Measurements from ENCODE around the gene OXSM.

Gene OXSM

GRCh38 chr3:25789596-25790556 is at the start of gene OXSM:
Gene OXSM (plus strand): TSS chr3:25790090. CDS start chr3:25791021, 931 bp downstream.
- peaks cover 42% of the 10 kb centered on the region for H3K4me1 Mint-ChIP-seq (ENCODE audit: low read depth)
- H3K36me3 Mint-ChIP-seq (ENCODE audit: low read depth): peaks cover 18% of the 10 kb centered on the region
- peak within 1 kb of the TSS; percentile 97 for H3K27ac Mint-ChIP-seq
- H3K4me3 Mint-ChIP-seq: peak within 1 kb of the TSS; percentile 95
- no peaks in the 10 kb centered on the region for H3K27me3 Mint-ChIP-seq (ENCODE audit: low read depth)
- H3K9me3 Mint-ChIP-seq: no peaks in the 10 kb centered on the region

GRCh38 chr3:25744470-25744869 is 45.4 kb upstream of the OXSM start:
- H3K27ac Mint-ChIP-seq: no peak overlapping the region
- H3K36me3 Mint-ChIP-seq (ENCODE audit: low read depth): peaks cover 40% of the 10 kb centered on the region
- peaks cover 2% of the 10 kb centered on the region for H3K4me1 Mint-ChIP-seq (ENCODE audit: low read depth)

GRCh38 chr3:25747033-25747432 is 42.9 kb upstream of the OXSM start:
- H3K9me3 Mint-ChIP-seq: no peaks in the 10 kb centered on the region
- peaks cover 4% of the 10 kb centered on the region for H3K4me1 Mint-ChIP-seq (ENCODE audit: low read depth)
- no peak overlapping the region for H3K4me3 Mint-ChIP-seq
- H3K27ac Mint-ChIP-seq: no peak overlapping the region
- H3K36me3 Mint-ChIP-seq (ENCODE audit: low read depth): peaks cover 54% of the 10 kb centered on the region
- H3K27me3 Mint-ChIP-seq (ENCODE audit: low read depth): no peaks in the 10 kb centered on the region

More at GRCh38 chr3:25744470-25744869, 45.4 kb upstream of the OXSM start:
- H3K27me3 Mint-ChIP-seq (ENCODE audit: low read depth): no peaks in the 10 kb centered on the region
- H3K9me3 Mint-ChIP-seq: no peaks in the 10 kb centered on the region
- H3K4me3 Mint-ChIP-seq: no peak overlapping the region

GRCh38 chr3:25748189-25748588 is 41.7 kb upstream of the OXSM start:
- H3K27ac Mint-ChIP-seq: no peak overlapping the region
- no peak overlapping the region for H3K4me3 Mint-ChIP-seq
- H3K9me3 Mint-ChIP-seq: no peaks in the 10 kb centered on the region
- H3K27me3 Mint-ChIP-seq (ENCODE audit: low read depth): no peaks in the 10 kb centered on the region
- H3K4me1 Mint-ChIP-seq (ENCODE audit: low read depth): peaks cover 4% of the 10 kb centered on the region
- H3K36me3 Mint-ChIP-seq (ENCODE audit: low read depth): peaks cover 54% of the 10 kb centered on the region

GRCh38 chr3:25749031-25749581 is 40.8 kb upstream of the OXSM start:
- no peak overlapping the region for H3K4me3 Mint-ChIP-seq
- H3K27me3 Mint-ChIP-seq (ENCODE audit: low read depth): no peaks in the 10 kb centered on the region
- H3K4me1 Mint-ChIP-seq (ENCODE audit: low read depth): peaks cover 4% of the 10 kb centered on the region
- H3K9me3 Mint-ChIP-seq: no peaks in the 10 kb centered on the region
- H3K36me3 Mint-ChIP-seq (ENCODE audit: low read depth): peaks cover 47% of the 10 kb centered on the region
- H3K27ac Mint-ChIP-seq: no peak overlapping the region

- Mint-ChIP-seq H3K27me3 (ENCODE audit: low read depth) (no peaks in the 10 kb centered on the region), H3K27ac (no peak overlapping the region), H3K4me3 (no peak overlapping the region), H3K4me1 (ENCODE audit: low read depth) (peaks cover 9% of the 10 kb centered on the region), H3K9me3 (no peaks in the 10 kb centered on the region), H3K36me3 (ENCODE audit: low read depth) (peaks cover 43% of the 10 kb centered on the region)
Observed at GRCh38 chr3:25751048-25751447, 38.8 kb upstream of the OXSM start.

- H3K9me3 Mint-ChIP-seq: no peaks in the 10 kb centered on the region
- H3K36me3 Mint-ChIP-seq (ENCODE audit: low read depth): peaks cover 47% of the 10 kb centered on the region
- H3K4me1 Mint-ChIP-seq (ENCODE audit: low read depth): peaks cover 9% of the 10 kb centered on the region
- no peak overlapping the region for H3K4me3 Mint-ChIP-seq
- H3K27ac Mint-ChIP-seq: no peak overlapping the region
- no peaks in the 10 kb centered on the region for H3K27me3 Mint-ChIP-seq (ENCODE audit: low read depth)
Observed at GRCh38 chr3:25751725-25752124, 38.2 kb upstream of the OXSM start.

- H3K4me1 Mint-ChIP-seq (ENCODE audit: low read depth): peaks cover 5% of the 10 kb centered on the region
- H3K27ac Mint-ChIP-seq: no peak overlapping the region
- peaks cover 39% of the 10 kb centered on the region for H3K36me3 Mint-ChIP-seq (ENCODE audit: low read depth)
- no peak overlapping the region for H3K4me3 Mint-ChIP-seq
- H3K9me3 Mint-ChIP-seq: peaks cover 36% of the 10 kb centered on the region
- H3K27me3 Mint-ChIP-seq (ENCODE audit: low read depth): no peaks in the 10 kb centered on the region
Observed at GRCh38 chr3:25768851-25769250, 21.0 kb upstream of the OXSM start.

- Mint-ChIP-seq H3K36me3 (ENCODE audit: low read depth) (peaks cover 62% of the 10 kb centered on the region), H3K27ac (no peak overlapping the region), H3K9me3 (peaks cover 46% of the 10 kb centered on the region), H3K27me3 (ENCODE audit: low read depth) (no peaks in the 10 kb centered on the region), H3K4me3 (no peak overlapping the region), H3K4me1 (ENCODE audit: low read depth) (peaks cover 11% of the 10 kb centered on the region)
Observed at GRCh38 chr3:25775936-25776335, 14.0 kb upstream of the OXSM start.

GRCh38 chr3:25780618-25781017 is 9.3 kb upstream of the OXSM start:
- H3K4me1 Mint-ChIP-seq (ENCODE audit: low read depth): peaks cover 34% of the 10 kb centered on the region
- no peak overlapping the region for H3K4me3 Mint-ChIP-seq
- peaks cover 35% of the 10 kb centered on the region for H3K36me3 Mint-ChIP-seq (ENCODE audit: low read depth)
- H3K9me3 Mint-ChIP-seq: peaks cover 6% of the 10 kb centered on the region
- H3K27me3 Mint-ChIP-seq (ENCODE audit: low read depth): no peaks in the 10 kb centered on the region
- H3K27ac Mint-ChIP-seq: no peak overlapping the region

- H3K4me3 Mint-ChIP-seq: peak overlapping the region; percentile 87
- peaks cover 34% of the 10 kb centered on the region for H3K4me1 Mint-ChIP-seq (ENCODE audit: low read depth)
- H3K9me3 Mint-ChIP-seq: peaks cover 6% of the 10 kb centered on the region
- no peak overlapping the region for H3K27ac Mint-ChIP-seq
- H3K27me3 Mint-ChIP-seq (ENCODE audit: low read depth): no peaks in the 10 kb centered on the region
- H3K36me3 Mint-ChIP-seq (ENCODE audit: low read depth): peaks cover 30% of the 10 kb centered on the region
Observed at GRCh38 chr3:25781145-25781757, 8.6 kb upstream of the OXSM start.

- peak overlapping the region; percentile 87 for H3K4me3 Mint-ChIP-seq
- H3K27me3 Mint-ChIP-seq (ENCODE audit: low read depth): no peaks in the 10 kb centered on the region
- H3K36me3 Mint-ChIP-seq (ENCODE audit: low read depth): peaks cover 23% of the 10 kb centered on the region
- no peaks in the 10 kb centered on the region for H3K9me3 Mint-ChIP-seq
- H3K27ac Mint-ChIP-seq: peak overlapping the region; percentile 88
- H3K4me1 Mint-ChIP-seq (ENCODE audit: low read depth): peaks cover 32% of the 10 kb centered on the region
Observed at GRCh38 chr3:25781758-25782594, 7.9 kb upstream of the OXSM start.

- Mint-ChIP-seq H3K4me1 (ENCODE audit: low read depth) (peaks cover 34% of the 10 kb centered on the region), H3K27ac (peak overlapping the region; percentile 88), H3K27me3 (ENCODE audit: low read depth) (no peaks in the 10 kb centered on the region), H3K36me3 (ENCODE audit: low read depth) (peaks cover 19% of the 10 kb centered on the region), H3K4me3 (peak overlapping the region; percentile 87), H3K9me3 (no peaks in the 10 kb centered on the region)
Observed at GRCh38 chr3:25782636-25782937, 7.3 kb upstream of the OXSM start.

GRCh38 chr3:25782938-25783660 is 6.8 kb upstream of the OXSM start, which contains the start of gene NGLY1:
Gene NGLY1 (minus strand): TSS chr3:25783443. CDS start chr3:25783390, 53 bp downstream.
- Mint-ChIP-seq H3K9me3 (no peaks in the 10 kb centered on the region), H3K36me3 (ENCODE audit: low read depth) (peaks cover 15% of the 10 kb centered on the region), H3K4me3 (peak within 1 kb of the TSS; percentile 87), H3K27ac (peak within 1 kb of the TSS; percentile 88), H3K27me3 (ENCODE audit: low read depth) (no peaks in the 10 kb centered on the region), H3K4me1 (ENCODE audit: low read depth) (peaks cover 38% of the 10 kb centered on the region)
